Right lobe of liver (tissue), 6 donors: ENCODE data around the gene BASP1. TPM values are rescaled to one million over a fixed set of nuclear protein-coding genes. Genes with fewer than 3 reads are reported as not detected.
"Not testable (repeated sequence)": the region's sequence is repeated elsewhere in the genome, so short reads cannot be mapped to it uniquely, and the experiment has no call there.

Experiments used
- ATAC-seq, 4 donors: fragments of 200-7000 bp; cut with Tn5 transposase; one replicate each; pipeline ENCODE4 v1.9.1; 2020; ENCODE audit warnings: mild to moderate bottlenecking in 4 of 4, moderate library complexity in 4 of 4
- DNase-seq, 3 donors: peaks; one replicate each; pipeline ENCODE4 v3.0.0-alpha.2; 2020
- H3K27ac ChIP-seq, 3 donors: fragments of 200-600 bp; one replicate each; pipeline ENCODE4 v1.8.0; 2022
- H3K27me3 ChIP-seq, 2 donors: fragments of 200-600 bp; one replicate each; pipeline ENCODE4 v1.8.0; 2022
- H3K36me3 ChIP-seq, 4 donors: fragments of 200-600 bp; sonication (generic) in 1 of 4; one replicate each; pipeline versions ENCODE4 v1.5.1 to v1.8.0; 2017 to 2022; ENCODE audit warnings: control low read depth in 1 of 4
- H3K4me1 ChIP-seq, 4 donors: fragments of 200-600 bp; sonication (generic) in 1 of 4; one replicate each; pipeline versions ENCODE4 v1.5.1 to v1.8.0; 2017 to 2022; ENCODE audit warnings: control low read depth in 1 of 4
- H3K4me3 ChIP-seq, 3 donors: fragments of 200-600 bp; one replicate each; pipeline ENCODE4 v1.8.0; 2022
- H3K9me3 ChIP-seq, 4 donors: fragments of 200-600 bp; sonication (generic) in 1 of 4; one replicate each; pipeline versions ENCODE4 v1.5.1 to v1.8.0; 2017 to 2022; ENCODE audit warnings: control low read depth in 1 of 4
- CTCF ChIP-seq, 4 donors: fragments of 200-600 bp in 3 of 4; fragments of 450-650 bp in 1 of 4; IDR thresholded peaks; one replicate each; pipeline versions ENCODE4 v1.5.1 to v1.8.0; 2016 to 2022; ENCODE audit warnings: antibody characterized with exemption in 4 of 4, mild to moderate bottlenecking in 2 of 4
- POLR2A ChIP-seq: fragments of 450-650 bp; IDR thresholded peaks from one replicate; pipeline ENCODE4 v1.6.1; 2017; ENCODE audit warnings: antibody characterized with exemption, mild to moderate bottlenecking
- WGBS: methylation state at CpG from one replicate; pipeline ENCODE4 v1.1.6; 2018; ENCODE audit warnings: low coverage, low lambda C conversion rate; ENCODE audit not compliant: insufficient coverage; ENCODE audit errors: missing lambda C conversion rate; 5-methylcytosine and 5-hydroxymethylcytosine counted together
- intact Hi-C, 2 donors: fragments of 100-400 bp; cut with DNase I; formaldehyde crosslinking; loops; one replicate each; pipeline versions ENCODE4 v1.11.2 to v1.14.1; 2022
- total RNA-seq, 6 experiments: library from RNA; depleted of rRNA in 2 of 6; stranded (reverse); fragments of >200 nt in 2 of 6; fragmentation: NEBNext Ultra II Directional in 3 of 6; extraction: Animal tissue kit (Norgen Biotek cat#: 25700) in 3 of 6; gene quantifications; one replicate each; pipeline versions ENCODE4 v1.1.0 to v1.2.4, GENCODE V29; 2016 to 2023
- donor health status: DM: no; HTN: yes; CAD: no.
- donor health status: DM: no; HTN: no; CAD: no.
- donor health status: DM: no; HTN: no; CAD: no.
- donor health status: DM: no; HTN: yes; CAD: no.
- donor health status: DM: no; HTN: yes; CAD: no.

Gene BASP1
- total RNA-seq, 6 experiments from 2014 or later: 2.6 to 11.2 (median 4.7) TPM

GRCh38 chr5:17256839-17257238, 39.4 kb downstream of the BASP1 start:
- no peak for ATAC-seq
- Histone ChIP-seq H3K4me3 (no peak overlapping the region), H3K27ac (no peak overlapping the region), H3K36me3 (no peaks in the 10 kb centered on the region), H3K9me3 (no peaks in the 10 kb centered on the region), H3K27me3 (no peaks in the 10 kb centered on the region), H3K4me1 (no peaks in the 10 kb centered on the region)
- no peak for DNase-seq
- intact Hi-C loops: no loop called here
- no peak for TF ChIP-seq CTCF (IDR thresholded peaks at IDR 0.05)
- TF ChIP-seq POLR2A: no peak

- H3K4me1 ChIP-seq: no peaks in the 10 kb centered on the region
- intact Hi-C loops: no loop called here
- no peak overlapping the region for H3K4me3 ChIP-seq
- 79% methylated on average over 2 of the region's 5 CpGs for WGBS
- ATAC-seq (no peak), DNase-seq (no peak)
- H3K27me3 ChIP-seq: no peaks in the 10 kb centered on the region
- H3K9me3 ChIP-seq: no peaks in the 10 kb centered on the region
- H3K27ac ChIP-seq: no peak overlapping the region
- no peak for TF ChIP-seq CTCF (IDR thresholded peaks at IDR 0.05)
- no peak for TF ChIP-seq POLR2A
- H3K36me3 ChIP-seq: no peaks in the 10 kb centered on the region
Measured at GRCh38 chr5:17257705-17258273, 40.4 kb downstream of the BASP1 start.

GRCh38 chr5:17258431-17258830, 41.0 kb downstream of the BASP1 start:
- DNase-seq (no peak), ATAC-seq (no peak)
- Histone ChIP-seq H3K36me3 (no peaks in the 10 kb centered on the region), H3K4me3 (no peak overlapping the region), H3K9me3 (no peaks in the 10 kb centered on the region), H3K4me1 (no peaks in the 10 kb centered on the region), H3K27ac (no peak overlapping the region), H3K27me3 (no peaks in the 10 kb centered on the region)
- no peak for TF ChIP-seq POLR2A
- no peak for TF ChIP-seq CTCF (IDR thresholded peaks at IDR 0.05)
- intact Hi-C loops: no loop called here
- 55% methylated on average over 2 of the region's 2 CpGs for WGBS

DNA sequence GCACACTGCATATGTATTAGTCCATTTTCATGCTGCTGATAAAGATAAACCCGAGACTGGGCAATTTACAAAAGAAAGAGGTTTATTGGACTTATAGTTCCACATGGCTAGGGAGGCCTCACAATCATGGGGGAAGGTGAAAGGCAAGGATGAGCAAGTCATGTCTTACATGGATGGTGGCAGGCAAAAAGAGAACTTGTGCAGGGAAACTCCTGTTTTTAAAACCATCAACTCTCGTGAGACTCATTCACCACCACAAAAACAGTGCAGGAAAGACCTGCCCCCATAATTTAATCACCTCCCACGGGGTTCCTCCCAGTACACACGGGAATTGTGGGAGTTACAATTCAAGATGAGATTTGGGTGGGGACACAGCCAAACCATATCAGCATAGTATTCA, 41.6 kb downstream of the BASP1 start:
- H3K27me3 ChIP-seq, H3K27ac ChIP-seq, H3K4me1 ChIP-seq, DNase-seq, H3K9me3 ChIP-seq, intact Hi-C loops, H3K4me3 ChIP-seq, ATAC-seq, H3K36me3 ChIP-seq: not testable (repeated sequence)
- WGBS: 71% methylated on average over 3 of the region's 4 CpGs

DNA sequence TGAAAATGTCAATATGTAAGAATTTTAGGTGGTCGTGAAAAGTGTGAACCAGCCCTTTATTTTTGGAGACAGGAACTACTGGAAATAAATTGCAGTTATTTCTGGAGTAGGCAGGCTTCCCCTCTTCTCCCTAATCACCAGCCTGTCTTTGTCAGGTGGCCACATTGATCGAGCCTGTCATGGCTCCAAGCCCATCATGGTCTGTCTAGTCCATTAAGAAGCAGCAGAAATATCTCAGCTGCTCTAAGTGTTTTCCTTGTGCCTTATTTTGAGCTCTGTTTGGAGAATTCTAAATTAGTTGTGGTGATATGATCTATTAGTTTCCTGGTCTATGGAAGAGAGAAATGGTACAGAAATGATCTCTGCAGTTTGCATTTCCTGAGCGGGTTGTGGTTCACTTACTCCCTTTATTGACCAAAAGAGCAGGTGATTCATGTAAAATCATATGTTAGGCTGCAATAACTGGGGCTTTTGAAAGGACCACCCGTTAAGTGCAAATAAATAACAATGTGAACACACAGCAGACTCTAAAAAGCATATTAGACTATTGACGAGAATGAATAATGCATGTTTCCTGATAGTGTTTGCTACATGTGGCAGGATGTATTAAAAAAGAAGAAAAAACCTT, 42.3 kb downstream of the BASP1 start:
- Histone ChIP-seq H3K9me3 (no peaks in the 10 kb centered on the region), H3K4me3 (no peak overlapping the region), H3K4me1 (no peaks in the 10 kb centered on the region), H3K27ac (no peak overlapping the region), H3K27me3 (no peaks in the 10 kb centered on the region), H3K36me3 (no peaks in the 10 kb centered on the region)
- ATAC-seq (no peak), DNase-seq (no peak)
- TF ChIP-seq CTCF (IDR thresholded peaks at IDR 0.05) (no peak), POLR2A (no peak)
- intact Hi-C loops: no loop called here
- WGBS: 49% methylated on average over 5 of the region's 5 CpGs
